Inflammatory macrophage (primary cell): Measurements from ENCODE around the gene ZNRD2.

Experiments used
- DNase-seq, 2 donors: peaks; one replicate each; pipeline ENCODE4 v3.0.0-alpha.2; 2020 to 2022

Gene ZNRD2

GRCh38 chr11:65573391-65574079 lies 3.3 kb downstream of the ZNRD2 start:
- DNase-seq: no peak

- peak; percentile 97 to 98 for DNase-seq
These were observed 4.0 kb downstream of the ZNRD2 start for GRCh38 chr11:65574109-65574810.

GRCh38 chr11:65574811-65575567 lies 4.7 kb downstream of the ZNRD2 start:
- DNase-seq: no peak

- DNase-seq: peak; percentile 83 to 90
These were observed 5.4 kb downstream of the ZNRD2 start, which contains the start of gene EHBP1L1 for GRCh38 chr11:65575568-65576231. TSS of gene EHBP1L1 (plus strand) at chr11:65576053. CDS start at chr11:65576303, 250 bp downstream.

- peak; percentile 54 to 83 for DNase-seq
These were observed 6.1 kb downstream of the ZNRD2 start for GRCh38 chr11:65576232-65576866.

- peak; percentile 89 to 90 for DNase-seq
These were observed 6.8 kb downstream of the ZNRD2 start for GRCh38 chr11:65576867-65577755.

GRCh38 chr11:65577756-65578109 lies 7.5 kb downstream of the ZNRD2 start:
- DNase-seq: no peak

- no peak for DNase-seq
These were observed 7.9 kb downstream of the ZNRD2 start for GRCh38 chr11:65578134-65578533.

GRCh38 chr11:65578667-65579066 lies 8.4 kb downstream of the ZNRD2 start:
- DNase-seq: no peak

GRCh38 chr11:65579291-65579690 lies 9.0 kb downstream of the ZNRD2 start:
- DNase-seq: no peak

GRCh38 chr11:65580031-65580692 lies 9.9 kb downstream of the ZNRD2 start:
- no peak for DNase-seq

GRCh38 chr11:65580756-65581155 lies 10.5 kb downstream of the ZNRD2 start:
- DNase-seq: no peak

GRCh38 chr11:65581928-65582327 lies 11.7 kb downstream of the ZNRD2 start:
- no peak for DNase-seq

- DNase-seq: no peak
These were observed 13.3 kb downstream of the ZNRD2 start for GRCh38 chr11:65583589-65583988.

- no peak for DNase-seq
These were observed 13.8 kb downstream of the ZNRD2 start for GRCh38 chr11:65584106-65584505.

GRCh38 chr11:65584723-65585171 lies 14.5 kb downstream of the ZNRD2 start:
- no peak for DNase-seq

- DNase-seq: no peak
These were observed 15.3 kb downstream of the ZNRD2 start for GRCh38 chr11:65585396-65586246.

- DNase-seq: no peak
These were observed 16.0 kb downstream of the ZNRD2 start for GRCh38 chr11:65586247-65586630.

GRCh38 chr11:65586676-65587075 lies 16.4 kb downstream of the ZNRD2 start:
- peak; percentile 43 to 54 for DNase-seq
